ENCODE data around the gene AGBL1.

- TF ChIP-seq CTCF (IDR thresholded peaks at IDR 0.05; ENCODE audit: borderline replicate concordance, extremely low read depth, low read length, poor library complexity, severe bottlenecking) = no peak
- TF ChIP-seq EZH2 (IDR thresholded peaks at IDR 0.05; ENCODE audit: borderline replicate concordance, low read depth, low read length, severe bottlenecking) = no peak
These were observed 313.2 kb downstream of the AGBL1 start for GRCh38 chr15:86392874-86393273.

All from DND-41 (cell line).